IMR-90 (cell line): ENCODE results near the gene MAP4K1. TPM values are rescaled to one million over a fixed set of nuclear protein-coding genes. Genes with fewer than 3 reads are reported as not detected.

Experiments
- ATAC-seq: fragments of 200-7000 bp; cut with Tn5 transposase; 2 replicates; pipeline ENCODE4 v1.9.1; 2020; ENCODE audit warnings: low read depth, mild to moderate bottlenecking, moderate library complexity
- BruUV-seq: library from RNA; stranded (reverse); fragments of 400-500 nt; replicated peaks from 2 replicates; lab custom pipeline; 2021; lab: Mats Ljungman, UMichigan
- CTCF ChIA-PET: fragments of 300-600 bp; formaldehyde crosslinking; extraction: SDS; loops from one replicate; lab custom pipeline; 2021; ENCODE audit warnings: antibody characterized with exemption; lab: Yijun Ruan, JAX
- POLR2A ChIA-PET: fragments of 300-600 bp; sonication (Branson Sonifier 250); formaldehyde crosslinking; loops from one replicate; lab custom pipeline; 2022; ENCODE audit warnings: antibody characterized with exemption; ENCODE audit not compliant: unreplicated experiment; lab: Charles Lee
- DNase-seq: peaks from one replicate; pipeline ENCODE4 v3.0.0; 2013
- H2AFZ ChIP-seq: replicated peaks from 2 replicates; pipeline ENCODE3; 2013; ENCODE audit warnings: low read length, mild to moderate bottlenecking; ENCODE audit not compliant: poor library complexity
- H2AK5ac ChIP-seq: 2 replicates; pipeline ENCODE4 v1.6.1; 2013; ENCODE audit warnings: low read depth, low read length, inconsistent platforms
- H2AK9ac ChIP-seq: replicated peaks from 2 replicates; pipeline ENCODE3; 2013; ENCODE audit warnings: mild to moderate bottlenecking, low read depth, low read length, moderate library complexity; ENCODE audit not compliant: poor library complexity
- H2BK120ac ChIP-seq: 2 replicates; pipeline ENCODE4 v1.6.1; 2013; ENCODE audit warnings: low read depth, low read length, inconsistent platforms
- H2BK15ac ChIP-seq: 3 replicates; pipeline ENCODE4 v1.6.1; 2013; ENCODE audit warnings: low read depth, low read length, inconsistent platforms
- H2BK20ac ChIP-seq: 2 replicates; pipeline ENCODE4 v1.6.1; 2013; ENCODE audit warnings: low read depth, mild to moderate bottlenecking, inconsistent platforms, low read length, moderate library complexity
- H2BK5ac ChIP-seq: 2 replicates; pipeline ENCODE4 v1.6.1; 2013; ENCODE audit warnings: mild to moderate bottlenecking, low read depth, low read length, inconsistent platforms; ENCODE audit not compliant: poor library complexity, severe bottlenecking
- H3K14ac ChIP-seq: replicated peaks from 2 replicates; pipeline ENCODE4 v1.6.1; 2013; ENCODE audit warnings: low read depth, low read length, inconsistent platforms
- H3K18ac ChIP-seq: 2 replicates; pipeline ENCODE4 v1.6.1; 2013; ENCODE audit warnings: low read depth, low read length, control low read depth
- H3K23ac ChIP-seq: 2 replicates; pipeline ENCODE4 v1.6.1; 2013; ENCODE audit warnings: low read depth, low read length, inconsistent platforms
- H3K27ac ChIP-seq: 2 replicates; pipeline ENCODE4 v1.5.1; 2013; ENCODE audit warnings: mild to moderate bottlenecking, control low read depth, low read length; ENCODE audit not compliant: insufficient read depth
- H3K27me3 ChIP-seq: 2 replicates; pipeline ENCODE4 v1.6.1; 2013; ENCODE audit warnings: low read length; ENCODE audit not compliant: control insufficient read depth, insufficient read depth
- H3K36me3 ChIP-seq: 2 replicates; pipeline ENCODE4 v1.6.1; 2013; ENCODE audit warnings: low read length, mixed read lengths; ENCODE audit not compliant: control insufficient read depth, insufficient read depth
- H3K4ac ChIP-seq: 2 replicates; pipeline ENCODE4 v1.6.1; 2013; ENCODE audit warnings: low read depth, low read length, inconsistent platforms
- H3K4me1 ChIP-seq: 2 replicates; pipeline ENCODE4 v1.6.1; 2013; ENCODE audit warnings: low read length, mixed read lengths; ENCODE audit not compliant: control insufficient read depth, insufficient read depth
- H3K4me2 ChIP-seq: 2 replicates; pipeline ENCODE4 v1.6.1; 2013; ENCODE audit warnings: low read depth, mild to moderate bottlenecking, control low read depth, low read length, moderate library complexity
- H3K4me3 ChIP-seq: 2 replicates; pipeline ENCODE4 v1.5.1; 2013; ENCODE audit warnings: low read depth, mild to moderate bottlenecking, control low read depth, low read length, moderate library complexity; ENCODE audit not compliant: insufficient read depth
- H3K56ac ChIP-seq: 2 replicates; pipeline ENCODE4 v1.6.1; 2013; ENCODE audit warnings: low read length, inconsistent platforms; ENCODE audit not compliant: insufficient read depth; ENCODE audit errors: extremely low read depth
- H3K79me1 ChIP-seq, 2 experiments: 2 replicates each; pipeline ENCODE4 v1.6.1; 2013; ENCODE audit warnings: low read length in 2 of 2, inconsistent platforms in 1 of 2, low read depth in 1 of 2
- H3K9ac ChIP-seq: 2 replicates; pipeline ENCODE4 v1.6.1; 2013; ENCODE audit warnings: low read depth, low read length, control low read depth
- H3K9me1 ChIP-seq: 2 replicates; pipeline ENCODE4 v1.6.1; 2013; ENCODE audit warnings: low read length, inconsistent platforms; ENCODE audit not compliant: insufficient read depth
- H3K9me3 ChIP-seq: 2 replicates; pipeline ENCODE4 v1.6.1; 2013; ENCODE audit warnings: low read length; ENCODE audit not compliant: control insufficient read depth, insufficient read depth
- H4K20me1 ChIP-seq: 2 replicates; pipeline ENCODE4 v1.6.1; 2013; ENCODE audit warnings: low read length, inconsistent platforms; ENCODE audit not compliant: insufficient read depth
- H4K5ac ChIP-seq: 2 replicates; pipeline ENCODE4 v1.6.1; 2013; ENCODE audit warnings: mild to moderate bottlenecking, low read depth, low read length, control low read depth
- H4K8ac ChIP-seq, 2 experiments: 2 replicates each; pipeline ENCODE4 v1.6.1; 2013; ENCODE audit warnings: low read depth in 2 of 2, low read length in 2 of 2, control low read depth in 1 of 2, inconsistent platforms in 1 of 2
- H4K91ac ChIP-seq: 2 replicates; pipeline ENCODE4 v1.6.1; 2013; ENCODE audit warnings: low read depth, low read length, inconsistent platforms; ENCODE audit not compliant: insufficient read depth
- CEBPB ChIP-seq: IDR thresholded peaks from 2 replicates; pipeline ENCODE4 v1.6.1; 2012; ENCODE audit warnings: low read depth, low read length, improper control_type of control experiment
- RCOR1 ChIP-seq: IDR thresholded peaks from 2 replicates; pipeline ENCODE4 v1.6.1; 2012; ENCODE audit warnings: mild to moderate bottlenecking, low read length, improper control_type of control experiment; ENCODE audit not compliant: insufficient replicate concordance
- WGBS, 2 experiments: methylation state at CpG; one replicate each; pipeline versions ENCODE4 v1.1.5 to v1.1.7; 2013; ENCODE audit warnings: missing lambda C conversion rate in 2 of 2; ENCODE audit not compliant: insufficient read length in 1 of 2; ENCODE audit errors: extremely low coverage in 2 of 2; 5-methylcytosine and 5-hydroxymethylcytosine counted together
- dilution Hi-C: fragments of 300-500 bp; cut with HindIII; formaldehyde crosslinking; loops from one replicate; pipeline ENCODE4 v1.14.3; 2018; ENCODE audit warnings: low sequenced_read_pairs; ENCODE audit not compliant: unreplicated experiment
- in situ Hi-C: fragments of 300-500 bp; cut with MboI; formaldehyde crosslinking; loops from 3 replicates; pipeline ENCODE4 v1.14.3; 2019; ENCODE audit warnings: low sequenced_read_pairs, inconsistent platforms, mixed read lengths
- intact Hi-C: fragments of 100-400 bp; cut with micrococcal nuclease; formaldehyde crosslinking; loops from 2 replicates; pipeline ENCODE4 v1.10.0; 2022
- polyA plus RNA-seq, 3 experiments: library from polyadenylated mRNA; depleted of rRNA; stranded (reverse); fragments of >200 nt; gene quantifications; 2 replicates each; pipeline ENCODE4 v1.2.3, GENCODE V29; 2012; ENCODE audit warnings: low replicate concordance in 1 of 3
- total RNA-seq: library from RNA; depleted of rRNA; stranded (reverse); fragments of >200 nt; gene quantifications from 2 replicates; pipeline ENCODE4 v1.2.3, GENCODE V29; 2012

MAP4K1 gene
- total and polyA plus RNA-seq, 2 of the 4 experiments (the other 2 are of a cell fraction), result 0.22 TPM; not detected in 1

GRCh38 chr19:38644719-38645118 is 27.0 kb upstream of the MAP4K1 start:
- Histone ChIP-seq H4K91ac (no peak overlapping the region), H2AK5ac (no peak overlapping the region), H3K23ac (no peak overlapping the region), H4K5ac (no peak overlapping the region), H3K79me1 (0 out of 4 replicates have a peak, but pooled peaks cover 0 to 3% of the 10 kb centered on the region in 2 experiments), H2BK20ac (no peak overlapping the region), H3K14ac (no peak overlapping the region), H3K18ac (no peak overlapping the region), H3K36me3 (0 out of 2 replicates have a peak, but pooled peaks cover 1% of the 10 kb centered on the region), H2BK5ac (no peak overlapping the region), H3K9me3 (no peaks in the 10 kb centered on the region), H3K27me3 (no peaks in the 10 kb centered on the region), H4K8ac (no peak overlapping the region), H3K4me1 (peaks cover under 1% of the 10 kb centered on the region; the same call in 1 of the 2 replicates), H2AK9ac (peak overlapping the region; percentile 28), H3K27ac (no peak overlapping the region), H3K4ac (no peak overlapping the region), H4K20me1 (peaks cover 18% of the 10 kb centered on the region), H3K4me2 (no peak overlapping the region), H2BK120ac (no peak overlapping the region), H3K9ac (no peak overlapping the region), H2AFZ (no peak overlapping the region), H3K9me1 (peaks cover under 1% of the 10 kb centered on the region; the same call in 1 of the 2 replicates), H3K4me3 (no peak overlapping the region), H2BK15ac (no peak overlapping the region), H3K56ac (no peak overlapping the region)
- WGBS, 2 experiments, result 100% methylated on average over 4 of the region's 8 CpGs; no CpG with 5 or more reads in 1 of the 2 experiments
- DNase-seq (no peak), ATAC-seq (no peak)
- CTCF ChIA-PET, result interaction anchor here (1.3 kb wide), 1 partner anchor 10 kb away, joined by 3 read pairs; no protein-coding TSS in a partner anchor
- dilution Hi-C loops (no loop called here), intact Hi-C loops (loop anchor here (5.0 kb wide), 1 partner anchor 288 kb away; the partner anchor contains the start of genes MRPS12 and SARS2), in situ Hi-C loops (loop anchor here (25.0 kb wide), 1 partner anchor 407 kb away; no protein-coding TSS in a partner anchor)
- POLR2A ChIA-PET, result no interaction called here
- BruUV-seq, result no TSS peak
- TF ChIP-seq CEBPB, result no peak
- TF ChIP-seq RCOR1, result no peak
